ENCODE results near the gene MUC13.
"Not testable (repeated sequence)": the region's sequence is repeated elsewhere in the genome, so short reads cannot be mapped to it uniquely, and the experiment has no call there.

MUC13 gene, protein sequence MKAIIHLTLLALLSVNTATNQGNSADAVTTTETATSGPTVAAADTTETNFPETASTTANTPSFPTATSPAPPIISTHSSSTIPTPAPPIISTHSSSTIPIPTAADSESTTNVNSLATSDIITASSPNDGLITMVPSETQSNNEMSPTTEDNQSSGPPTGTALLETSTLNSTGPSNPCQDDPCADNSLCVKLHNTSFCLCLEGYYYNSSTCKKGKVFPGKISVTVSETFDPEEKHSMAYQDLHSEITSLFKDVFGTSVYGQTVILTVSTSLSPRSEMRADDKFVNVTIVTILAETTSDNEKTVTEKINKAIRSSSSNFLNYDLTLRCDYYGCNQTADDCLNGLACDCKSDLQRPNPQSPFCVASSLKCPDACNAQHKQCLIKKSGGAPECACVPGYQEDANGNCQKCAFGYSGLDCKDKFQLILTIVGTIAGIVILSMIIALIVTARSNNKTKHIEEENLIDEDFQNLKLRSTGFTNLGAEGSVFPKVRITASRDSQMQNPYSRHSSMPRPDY

DNA sequence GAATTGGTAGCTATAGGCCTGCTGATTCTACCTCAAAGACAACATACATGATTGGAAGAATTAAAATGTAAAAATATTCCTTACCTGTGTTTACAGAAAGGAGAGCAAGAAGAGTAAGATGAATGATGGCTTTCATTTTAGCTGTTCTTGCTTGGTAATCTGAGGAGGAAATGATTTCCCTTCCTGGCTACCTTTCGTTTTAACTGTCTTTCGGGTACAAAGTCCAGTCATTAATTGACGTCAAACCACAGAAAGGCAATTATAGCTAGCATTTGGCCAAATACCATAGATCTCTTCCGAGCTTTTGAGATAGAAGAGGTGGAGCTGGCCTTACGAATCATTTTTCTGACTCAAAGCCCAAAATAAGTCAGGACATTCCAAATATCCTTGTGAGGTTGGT lies at the start of gene MUC13:
Gene MUC13, minus strand, starts transcription at position 175 of the 400 bp plus-strand sequence. Its CDS starts 39 bp downstream, at position 136.
- DNase-seq, result no peak

DNA sequence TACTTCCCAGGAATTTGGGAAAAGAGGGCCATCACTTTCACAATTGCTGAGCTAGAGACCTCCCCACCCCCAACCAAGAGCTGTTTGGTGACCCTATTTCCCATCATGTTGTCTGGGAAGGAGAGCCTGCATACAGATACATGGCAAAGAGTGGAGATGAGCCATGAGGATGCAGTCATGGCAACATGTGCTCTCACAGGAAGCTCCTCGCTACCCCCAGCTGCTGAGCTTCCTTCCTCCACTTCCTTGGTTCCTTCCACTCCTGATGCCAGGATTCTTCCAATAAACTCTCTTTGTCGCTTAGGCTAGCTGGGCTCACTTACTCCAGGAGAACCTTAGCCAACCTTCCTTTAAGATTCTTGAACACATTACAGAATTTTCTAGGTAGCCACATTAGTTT lies 48.3 kb upstream of the MUC13 start:
- no peak for DNase-seq

DNA sequence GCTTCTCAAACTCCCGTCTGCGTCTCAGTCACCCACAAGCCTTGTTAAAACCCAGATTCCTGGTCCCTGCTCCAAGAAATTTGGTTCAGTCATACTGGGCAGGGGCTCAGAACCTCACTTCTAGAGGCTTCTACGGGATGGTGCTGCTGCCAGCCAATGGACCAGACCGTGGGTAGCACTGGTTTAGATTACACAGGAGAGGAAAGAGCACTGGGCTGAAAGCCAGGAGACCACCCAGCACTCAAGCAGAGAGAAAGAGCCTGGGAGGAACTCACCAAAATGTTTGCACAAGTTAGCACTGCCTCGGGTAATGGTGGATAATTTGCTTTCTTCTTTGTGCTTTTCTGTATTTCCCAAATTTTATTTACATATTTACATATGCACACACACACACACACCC lies 46.9 kb upstream of the MUC13 start:
- DNase-seq, result no peak

DNA sequence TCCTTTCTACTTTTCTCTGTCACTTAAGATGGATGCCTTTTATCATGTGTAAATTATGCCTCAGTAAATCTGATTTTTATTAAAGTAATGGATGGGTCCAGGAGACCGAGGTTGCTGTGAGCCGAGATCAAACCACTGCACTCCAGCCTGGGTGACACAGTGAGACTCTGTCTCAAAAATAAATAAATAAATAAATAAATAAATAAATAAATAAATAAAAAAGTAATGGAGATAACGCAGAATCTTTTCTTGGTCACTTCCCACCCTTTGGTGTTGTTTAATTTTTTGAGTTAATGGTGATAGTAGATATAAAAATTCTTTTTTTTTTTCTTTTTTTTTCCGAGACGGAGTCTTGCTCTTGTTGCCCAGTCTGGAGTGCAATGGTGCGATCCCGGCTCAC lies 44.1 kb upstream of the MUC13 start:
- no peak for DNase-seq

DNA sequence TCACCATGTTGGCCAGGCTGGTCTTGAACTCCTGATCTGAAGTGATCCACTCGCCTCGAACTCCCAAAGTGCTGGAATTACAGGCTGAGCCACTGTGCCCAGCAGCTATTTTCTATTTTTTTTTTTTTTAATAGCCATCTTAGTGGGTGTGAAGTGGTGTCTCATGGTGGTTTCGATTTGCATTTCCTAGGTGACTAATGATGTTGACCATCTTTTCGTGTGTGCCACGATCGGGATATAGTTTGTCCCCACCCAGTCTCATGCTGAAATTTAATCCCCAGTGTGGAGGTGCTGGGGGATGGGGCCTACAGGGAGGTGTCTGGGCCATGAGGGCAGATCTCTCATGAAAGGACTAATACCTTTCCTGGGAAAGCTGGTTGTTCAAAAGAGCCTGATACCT lies 41.8 kb upstream of the MUC13 start:
- no peak for DNase-seq

DNA sequence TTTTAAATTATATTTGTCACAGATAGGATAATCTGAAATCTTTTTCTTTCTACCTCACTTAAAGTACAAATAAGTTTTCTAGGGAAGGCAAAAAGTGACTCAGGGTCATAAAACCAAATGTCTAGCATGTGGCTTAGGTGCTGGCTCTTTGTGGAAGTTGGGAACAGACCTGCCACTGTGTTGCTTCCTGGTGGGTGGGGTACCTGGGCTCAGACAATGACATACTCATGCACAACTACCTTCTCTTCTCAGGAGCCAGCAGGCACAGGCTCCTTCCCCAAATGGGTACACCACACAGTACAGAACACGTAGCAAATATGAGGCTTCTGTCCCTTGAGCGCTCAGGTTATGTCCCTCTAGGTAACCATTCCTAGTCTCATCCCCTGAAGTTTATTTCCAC lies 40.1 kb upstream of the MUC13 start:
- no peak for DNase-seq

DNA sequence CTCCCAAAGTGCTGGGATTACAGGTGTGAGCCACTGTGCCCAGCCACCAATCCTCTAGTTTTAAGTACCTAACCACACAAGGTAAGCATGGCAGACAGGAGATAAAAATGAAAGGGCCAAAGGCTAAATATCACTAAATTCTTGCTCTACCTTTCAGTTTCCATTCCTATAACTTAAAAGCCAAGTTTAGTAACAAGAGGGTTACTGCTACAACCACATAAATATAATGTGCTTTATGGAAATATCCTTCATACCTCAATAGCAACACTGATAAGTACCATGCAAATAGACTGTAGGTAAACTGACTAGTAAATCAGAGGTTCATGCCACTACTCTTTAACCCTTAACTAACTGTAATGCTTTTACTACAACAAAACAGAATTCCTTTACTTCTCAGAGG lies 38.7 kb upstream of the MUC13 start:
- no peak for DNase-seq

DNA sequence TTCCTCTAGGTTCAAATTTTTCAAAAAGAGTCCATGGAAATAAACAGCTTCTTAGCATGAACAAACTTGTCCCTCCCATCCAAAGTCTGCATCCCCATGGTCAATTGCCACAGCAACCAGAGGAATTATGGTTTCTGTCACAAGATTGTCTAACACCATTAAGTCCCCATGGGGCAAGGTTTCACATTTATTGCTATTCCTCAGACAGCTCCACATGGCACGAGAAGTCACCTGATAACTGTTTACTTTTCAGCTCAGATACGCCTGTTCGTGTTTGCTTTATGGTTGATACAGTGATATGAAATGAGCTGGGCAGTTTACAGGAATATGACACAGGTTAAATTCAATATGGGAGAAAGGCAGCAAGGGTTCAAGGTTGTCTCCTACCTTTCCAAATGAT lies 37.9 kb upstream of the MUC13 start:
- no peak for DNase-seq

DNA sequence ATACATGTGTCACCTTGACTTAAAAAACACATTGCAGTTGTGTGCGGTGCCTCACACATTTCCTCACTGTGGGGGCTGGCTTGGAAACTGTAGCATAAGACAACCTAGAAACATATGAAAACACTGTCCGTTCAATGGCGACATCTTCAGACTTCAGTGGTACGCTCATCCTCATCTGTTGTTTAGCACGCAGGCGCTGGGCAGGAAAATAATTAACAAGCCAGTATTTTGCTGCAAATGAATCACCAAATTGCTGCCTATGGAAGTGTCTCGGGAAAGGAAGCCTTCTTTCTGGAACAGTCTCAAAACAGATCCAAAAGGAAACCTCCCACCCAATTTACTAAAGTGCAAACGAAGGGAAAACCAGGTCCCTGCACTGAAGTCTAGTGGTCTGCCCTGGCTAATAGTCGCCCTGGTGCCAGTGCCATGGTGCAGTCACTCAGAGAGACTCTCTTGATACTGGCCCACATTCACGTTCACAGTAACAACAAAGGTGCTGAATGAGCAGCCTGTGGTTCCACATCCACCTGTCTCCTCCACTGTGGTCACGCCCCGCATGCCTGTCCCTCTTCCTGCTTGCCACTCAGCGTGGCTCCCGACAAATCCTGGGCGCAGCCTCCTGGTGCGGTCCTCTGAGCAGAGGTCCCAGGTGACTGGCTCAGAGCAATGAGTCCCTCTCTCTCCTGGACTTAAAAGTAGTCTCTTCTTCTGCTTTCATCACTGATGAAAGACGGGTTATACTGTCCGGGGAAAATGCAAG lies 35.6 kb upstream of the MUC13 start:
- DNase-seq, result no peak

DNA sequence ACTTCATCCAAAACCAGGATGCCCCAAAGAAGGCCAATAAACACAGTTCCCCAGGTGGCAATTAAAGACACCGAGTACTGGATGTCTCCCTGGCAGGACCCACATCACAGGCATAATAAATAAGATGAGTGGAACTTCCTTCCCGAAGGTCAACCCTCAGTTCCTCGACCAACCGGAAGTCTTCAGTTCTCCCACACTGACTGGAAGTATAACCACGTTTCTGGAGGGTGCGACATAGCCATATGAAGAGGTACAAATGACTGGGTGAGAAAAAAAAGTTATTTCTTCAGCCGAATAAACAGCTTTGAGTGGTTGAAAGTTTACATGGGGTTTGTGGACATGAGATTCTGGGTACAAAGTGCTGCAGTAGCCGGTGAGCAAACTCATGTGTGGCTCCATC lies 34.6 kb upstream of the MUC13 start:
- DNase-seq, result no peak

DNA sequence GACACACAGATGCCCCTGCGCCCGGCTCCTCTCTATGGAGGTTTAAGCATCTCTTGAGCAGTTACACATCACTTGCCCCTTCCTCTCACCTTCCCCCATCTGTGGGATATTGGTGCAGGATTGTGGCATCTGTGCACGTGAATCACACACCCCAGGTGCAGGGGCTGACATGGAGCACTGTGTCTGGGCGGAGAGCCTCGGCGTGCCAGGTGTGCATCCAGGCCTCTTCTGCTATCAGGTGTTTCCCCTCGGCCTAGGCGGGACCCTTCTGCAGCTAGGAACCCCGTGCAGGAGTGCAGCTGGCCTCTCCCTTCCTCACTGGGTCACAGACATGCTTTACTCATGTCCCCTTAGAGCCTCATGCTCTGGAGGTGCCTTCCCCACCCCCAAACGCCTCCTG lies 33.4 kb upstream of the MUC13 start:
- no peak for DNase-seq

DNA sequence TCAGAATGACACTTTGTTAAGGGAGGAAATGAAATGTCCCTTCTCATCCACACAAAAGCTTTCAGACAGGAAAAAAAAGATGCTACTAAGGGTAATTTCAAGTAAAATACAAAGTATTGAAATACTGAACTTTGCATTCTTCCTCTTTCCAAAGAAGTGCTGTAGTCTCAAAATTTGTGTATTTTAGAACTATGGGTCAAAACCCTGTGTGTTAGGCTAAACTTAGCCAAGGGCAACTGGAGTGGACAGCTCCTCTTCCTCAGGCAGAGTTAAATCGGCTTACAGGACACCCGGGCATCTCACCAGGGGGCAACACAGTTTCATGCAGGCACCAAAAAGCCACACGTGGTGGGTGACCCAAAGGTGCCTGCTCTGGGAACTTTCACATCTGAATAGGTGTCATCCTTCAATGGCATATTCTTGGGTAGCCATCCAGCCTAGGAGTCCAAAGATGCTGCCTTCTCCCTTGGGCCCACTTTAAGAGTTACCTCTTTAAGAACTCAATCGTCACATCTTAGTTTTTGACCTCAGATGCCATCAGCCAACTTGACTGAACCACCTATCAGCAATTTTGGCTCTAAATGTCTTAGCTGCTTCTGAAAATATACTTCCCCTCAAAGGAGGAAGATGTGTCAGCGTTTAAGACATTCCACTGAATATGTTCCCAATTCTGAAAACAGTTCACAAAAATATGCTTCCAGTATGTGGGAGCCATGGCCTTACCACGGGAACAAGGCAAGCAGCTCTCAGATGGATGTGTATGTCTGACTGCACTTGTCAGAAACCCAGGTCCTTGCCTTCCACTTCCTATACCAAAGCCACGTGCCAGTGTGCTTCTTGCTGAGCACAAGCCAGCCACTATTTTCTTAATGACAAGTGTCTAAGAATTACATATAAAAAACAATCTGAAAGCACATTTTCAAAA lies 32.2 kb upstream of the MUC13 start:
- DNase-seq, result peak; percentile 24

DNA sequence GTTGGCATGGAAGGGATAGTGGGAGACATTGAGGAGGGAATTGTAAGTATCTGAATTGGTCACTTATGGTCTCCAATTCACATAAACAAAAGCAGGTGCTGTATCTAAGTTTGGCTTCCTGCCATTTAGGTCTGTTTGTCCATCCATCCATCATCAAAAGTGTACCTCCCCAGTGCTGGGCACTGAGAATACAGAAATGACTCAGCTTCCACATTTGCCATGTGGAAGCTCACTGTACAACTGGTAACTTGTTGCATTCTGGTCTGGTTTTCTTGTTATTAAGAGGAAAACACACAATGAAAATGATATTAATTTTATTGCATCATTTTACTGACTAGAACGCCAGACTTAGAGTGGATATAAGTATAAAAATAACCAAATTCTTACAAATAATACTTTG lies 30.9 kb upstream of the MUC13 start:
- peak; percentile 19 for DNase-seq

DNA sequence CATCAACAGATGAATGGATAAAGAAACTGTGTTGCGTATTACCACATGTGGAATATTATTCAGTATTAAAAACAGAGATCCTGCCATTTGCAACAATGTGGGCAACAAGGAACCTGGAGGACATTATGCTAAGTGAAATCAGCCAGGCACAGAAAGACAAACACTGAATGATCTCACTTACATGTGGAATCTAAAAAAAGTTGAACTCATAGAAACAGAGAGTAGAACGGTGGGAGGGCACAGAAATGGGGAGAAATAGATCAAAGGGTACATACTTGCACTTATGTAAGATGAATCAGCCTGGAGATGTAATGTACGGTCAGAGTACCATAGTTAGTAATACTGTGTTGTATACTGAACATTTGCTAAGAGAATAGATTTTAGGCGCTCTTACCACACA lies 29.8 kb upstream of the MUC13 start:
- DNase-seq, result no peak

DNA sequence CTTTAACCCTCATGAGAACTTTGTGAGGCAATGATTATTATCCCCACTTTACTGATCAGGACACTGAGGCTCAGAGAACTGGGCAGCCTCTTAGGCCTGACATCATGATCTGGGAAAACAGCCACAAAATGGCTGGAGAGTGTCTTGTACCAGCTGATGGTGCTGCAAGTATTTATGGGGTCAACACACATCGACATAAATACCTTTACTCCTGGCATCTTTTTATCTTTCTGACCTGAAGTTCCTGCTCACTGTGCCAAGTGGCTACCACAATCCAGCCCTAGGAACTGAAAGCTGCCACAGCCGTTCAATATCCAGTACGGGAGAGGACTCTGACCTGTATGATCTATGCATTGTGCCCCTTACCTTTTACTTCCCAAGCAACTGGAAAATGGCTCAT lies 29.2 kb upstream of the MUC13 start:
- no peak for DNase-seq

DNA sequence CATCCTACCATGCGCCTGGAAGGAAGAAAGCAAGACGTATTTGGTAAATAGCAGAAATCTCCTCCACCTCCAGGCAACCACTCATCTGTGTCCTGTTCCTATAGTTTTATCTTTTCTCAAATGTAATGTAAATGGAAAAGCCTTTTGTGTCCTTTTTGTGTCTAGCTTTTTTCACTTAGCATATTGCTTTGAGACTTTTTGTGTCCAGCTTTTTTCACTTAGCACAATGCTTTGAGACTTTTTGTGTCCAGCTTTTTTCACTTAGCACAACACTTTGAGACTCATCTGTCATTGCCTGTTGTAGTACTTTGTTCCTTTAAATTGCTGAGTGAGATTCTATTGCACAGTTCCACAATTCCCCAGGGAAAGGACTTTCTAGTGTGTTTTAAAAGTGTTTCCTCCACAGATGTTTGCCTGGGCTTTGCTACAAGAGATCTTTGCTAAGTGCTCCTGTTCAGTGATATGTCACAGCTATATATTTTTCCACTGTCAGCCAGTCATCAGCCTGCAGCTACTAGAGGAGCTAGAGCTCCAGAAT lies 27.9 kb upstream of the MUC13 start:
- no peak for DNase-seq

DNA sequence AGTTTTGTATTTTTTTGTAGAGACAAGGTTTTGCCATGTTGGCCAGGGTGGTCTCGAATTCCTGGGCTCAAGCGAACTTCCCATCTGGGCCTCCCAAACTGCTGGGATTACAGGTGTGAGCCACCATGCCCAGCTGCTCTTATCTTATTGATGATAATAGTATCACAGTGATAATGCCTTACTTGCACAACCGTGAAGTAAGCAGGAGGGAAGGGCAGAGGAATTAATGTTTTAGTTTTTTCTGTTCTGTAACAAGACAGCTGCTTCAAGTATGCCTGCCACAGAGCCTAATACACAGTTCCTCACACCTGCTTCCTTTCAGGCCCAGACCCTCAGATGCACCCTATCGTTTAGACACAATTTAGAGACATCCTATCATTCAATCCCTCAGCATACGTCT lies 26.1 kb upstream of the MUC13 start:
- DNase-seq, result no peak

DNA sequence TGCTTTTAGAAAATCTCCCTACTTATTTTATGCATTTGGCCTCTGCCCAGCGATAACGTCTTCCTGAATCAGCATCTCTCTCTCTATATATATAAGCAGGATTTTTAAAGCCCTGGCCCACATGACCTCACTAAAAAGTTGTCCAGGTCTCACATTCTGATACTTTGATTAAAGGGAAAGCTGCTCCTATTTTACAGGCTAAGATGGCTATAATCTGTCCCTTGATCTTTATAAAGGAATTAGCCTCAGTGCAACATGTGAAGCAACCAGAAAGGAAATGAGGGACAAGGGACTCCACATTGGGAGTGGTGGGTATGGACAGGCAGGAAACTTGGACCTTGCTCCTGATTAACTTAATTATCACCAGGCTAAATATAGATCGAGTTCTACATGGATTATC lies 25.6 kb upstream of the MUC13 start:
- no peak for DNase-seq

DNA sequence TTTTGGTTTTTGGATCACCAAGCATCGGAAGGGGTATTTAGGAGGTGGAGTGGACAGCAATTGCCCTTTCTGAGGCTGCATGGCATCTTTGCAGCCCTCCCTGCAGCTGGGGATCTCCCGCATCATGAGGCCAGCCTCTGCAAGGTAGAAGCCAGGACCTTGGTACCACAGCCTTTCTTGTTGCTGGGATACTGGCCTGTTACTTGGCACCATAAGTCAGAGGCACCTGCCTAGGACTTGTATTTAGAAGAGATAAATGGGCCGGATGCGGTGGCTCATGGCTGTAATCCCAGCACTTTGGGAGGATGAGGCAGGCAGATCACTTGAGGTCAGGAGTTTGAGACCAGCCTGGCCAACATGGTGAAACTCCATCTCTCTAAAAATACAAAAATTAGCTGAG lies 23.4 kb upstream of the MUC13 start:
- not testable (repeated sequence) for DNase-seq

DNA sequence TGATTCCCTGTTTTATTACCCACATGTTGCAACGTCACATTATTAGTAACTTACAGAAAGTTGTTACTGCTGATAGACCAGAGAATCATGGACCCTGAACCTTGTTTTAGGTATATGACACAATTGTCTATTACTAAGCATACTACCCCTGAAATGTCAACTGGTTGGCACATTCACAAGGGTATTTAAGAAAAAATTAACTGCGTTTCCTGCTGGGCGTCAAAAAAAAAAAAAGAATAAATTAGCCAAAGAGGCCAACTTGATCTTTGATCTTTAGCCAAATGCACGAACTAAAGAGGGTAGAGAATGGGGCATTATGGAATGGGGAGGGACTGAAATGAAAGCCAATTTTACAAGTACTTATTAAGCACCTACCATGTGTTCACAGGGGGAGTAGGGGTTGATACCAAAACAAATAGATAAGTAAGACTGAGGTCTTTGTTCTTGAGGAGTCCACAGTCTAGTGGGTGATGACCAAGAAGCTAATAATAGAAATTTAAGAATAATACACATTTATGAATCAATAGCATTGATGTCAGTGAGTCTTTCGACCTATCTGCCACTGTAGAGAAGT lies 17.8 kb upstream of the MUC13 start:
- no peak for DNase-seq

DNA sequence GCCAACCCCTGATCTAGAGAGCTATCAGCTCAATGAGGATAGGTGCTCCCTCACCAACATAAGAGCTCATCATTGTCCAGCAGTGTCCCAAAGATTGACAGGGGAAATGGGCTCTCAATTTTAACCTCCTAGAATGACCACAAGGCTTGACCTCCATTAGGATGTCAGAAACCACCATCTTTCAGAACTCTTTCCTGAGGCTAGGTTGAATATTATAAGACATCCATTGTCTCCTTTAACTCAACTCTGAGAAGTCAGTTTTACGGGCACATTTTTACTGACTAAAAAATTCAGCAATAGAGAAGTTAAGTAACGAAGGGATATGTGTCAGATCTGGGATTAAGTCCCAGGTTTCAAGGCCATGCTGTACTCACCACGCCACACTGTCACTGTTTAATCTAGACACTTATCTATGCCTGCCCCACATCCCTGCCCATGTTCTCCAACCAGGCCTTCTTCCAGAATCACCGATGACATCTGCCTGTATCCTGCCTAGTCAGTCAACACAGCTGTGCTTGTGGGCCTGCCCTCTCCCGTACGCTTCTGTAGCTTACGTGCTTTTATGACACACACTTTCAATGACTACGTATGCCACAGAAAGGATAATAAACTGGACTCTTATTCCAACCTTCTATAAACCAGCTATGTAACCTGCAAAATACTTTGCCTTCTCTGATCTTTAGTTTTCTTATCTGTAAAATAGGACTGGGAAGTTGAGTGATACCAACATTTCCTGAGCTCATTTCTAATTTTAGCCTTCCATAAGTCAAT lies 17.1 kb upstream of the MUC13 start:
- no peak for DNase-seq

DNA sequence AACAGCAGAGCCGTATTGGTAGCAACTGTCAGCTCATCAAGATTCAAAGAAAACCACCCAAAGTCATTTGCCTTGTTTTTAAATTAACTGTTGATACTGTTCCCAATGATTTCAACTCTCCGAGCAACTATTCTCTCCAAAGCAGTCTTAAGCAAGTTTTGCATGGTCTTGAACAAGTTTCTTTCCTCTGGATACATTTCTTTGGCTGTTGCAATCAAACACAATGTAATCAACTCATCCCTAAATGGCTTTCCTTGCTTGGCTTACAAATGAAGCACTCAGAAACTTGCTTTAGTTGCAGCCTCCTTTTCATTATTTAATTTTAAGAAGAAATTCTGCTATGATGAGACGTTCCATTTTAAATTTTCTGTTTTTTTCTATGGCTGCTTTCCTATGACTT lies 15.5 kb upstream of the MUC13 start:
- no peak for DNase-seq

All from suppressor macrophage treated with lipopolysaccharide for 4 hours (primary cell).